Stimulated activated CD4-positive, alpha-beta T cell treated with anti-CD3 and anti-CD28 coated beads, Interleukin-15, amount 100 ng/mL, for 24 hours (primary cell): ENCODE results near the gene C19orf12.

ENCODE experiments used
- DNase-seq: peaks from one replicate; pipeline ENCODE4 v3.0.0-alpha.2; 2020

C19orf12 gene

GRCh38 chr19:29662278-29662603 is 52.8 kb downstream of the C19orf12 start:
- DNase-seq = no peak

DNA sequence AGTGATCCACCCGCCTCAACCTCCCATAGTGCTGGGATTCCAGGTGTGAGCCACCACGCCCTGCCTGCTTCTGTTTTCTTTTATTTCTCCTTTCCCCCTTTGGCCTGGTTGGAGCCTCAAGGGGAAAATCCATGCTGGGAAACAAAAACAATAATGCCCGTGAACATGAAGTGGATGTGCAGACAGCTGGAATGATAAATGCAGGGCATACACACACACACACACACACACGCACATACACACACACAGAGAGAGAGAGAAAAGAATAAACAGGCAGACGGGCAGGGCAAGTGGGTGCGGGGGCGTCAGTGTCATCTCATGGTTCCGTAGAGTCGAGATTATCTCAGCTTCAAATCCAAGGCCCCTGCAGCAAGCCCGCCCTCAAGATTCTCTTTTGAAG is 54.2 kb downstream of the C19orf12 start:
- peak; percentile 79 for DNase-seq

GRCh38 chr19:29658221-29658991 is 56.7 kb downstream of the C19orf12 start:
- DNase-seq = no peak

DNA sequence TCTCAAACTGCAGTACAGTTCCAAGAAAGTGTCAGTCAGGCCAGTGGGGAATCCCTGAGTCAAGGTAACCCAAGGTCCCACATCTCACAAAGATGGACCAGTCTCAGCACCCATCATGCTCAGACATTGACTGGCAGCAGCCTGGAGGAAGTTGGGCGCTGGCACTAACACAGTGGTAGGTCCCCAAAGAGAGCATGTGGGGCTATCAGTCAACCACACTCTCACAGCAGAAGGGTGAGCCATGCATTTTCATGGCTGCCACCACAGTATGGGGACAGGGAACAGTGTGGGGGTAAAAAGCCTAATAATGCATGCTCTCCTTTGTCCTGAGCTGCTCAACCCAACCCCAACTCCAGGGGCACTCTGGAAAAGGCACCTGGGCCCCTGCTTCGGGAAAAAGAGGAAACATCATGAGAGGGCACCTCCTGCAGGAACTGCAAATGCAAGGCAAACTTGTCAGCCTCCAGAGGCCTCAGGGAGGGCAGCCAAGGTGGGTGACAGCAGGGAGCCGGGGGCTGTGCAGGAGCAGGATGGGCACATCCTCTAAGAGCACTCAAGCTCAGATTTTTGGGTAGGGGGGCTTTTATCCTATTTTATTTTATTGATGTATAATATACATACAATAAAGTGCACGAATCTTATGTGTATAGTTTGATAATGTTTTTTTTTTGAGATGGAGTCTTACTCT is 59.3 kb downstream of the C19orf12 start:
- DNase-seq = no peak

- no peak for DNase-seq
Observed at GRCh38 chr19:29653398-29653797, 61.7 kb downstream of the C19orf12 start.

DNA sequence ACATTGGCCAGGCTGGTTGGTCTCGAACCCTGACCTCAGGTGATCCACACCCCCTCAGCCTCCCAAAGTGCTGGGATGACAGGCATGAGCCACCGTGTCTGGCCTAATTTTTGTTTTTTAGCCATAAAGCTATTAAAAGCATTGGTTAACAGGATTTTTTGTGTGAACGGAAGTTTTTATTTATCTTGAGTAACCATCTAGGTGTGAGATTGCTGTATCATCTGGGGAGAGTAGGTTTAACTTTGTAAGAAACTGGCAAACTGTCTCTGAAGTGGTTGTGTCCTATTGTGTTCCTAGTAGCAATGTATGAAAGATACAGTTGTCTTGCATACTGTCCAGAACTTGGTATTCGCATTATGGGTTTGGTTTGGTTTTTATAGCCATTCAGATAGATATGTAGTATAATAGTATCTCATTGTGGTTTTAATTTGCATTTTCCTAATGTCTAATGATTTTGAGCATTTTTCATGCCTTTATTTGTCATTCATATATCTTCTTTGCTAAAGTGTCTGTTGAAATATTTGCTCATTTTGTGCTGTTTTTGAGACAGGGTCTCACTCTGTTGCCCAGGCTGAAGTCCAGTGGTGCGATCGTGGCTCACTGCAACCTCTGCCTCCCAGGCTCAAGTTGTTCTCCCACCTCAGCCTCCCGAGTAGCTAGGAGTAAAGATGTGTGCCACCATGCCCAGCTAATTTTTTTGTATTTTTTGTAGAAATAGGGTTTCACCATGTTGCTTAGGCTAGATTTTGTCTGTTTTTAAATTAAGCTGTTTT is 63.3 kb downstream of the C19orf12 start:
- DNase-seq = no peak

DNA sequence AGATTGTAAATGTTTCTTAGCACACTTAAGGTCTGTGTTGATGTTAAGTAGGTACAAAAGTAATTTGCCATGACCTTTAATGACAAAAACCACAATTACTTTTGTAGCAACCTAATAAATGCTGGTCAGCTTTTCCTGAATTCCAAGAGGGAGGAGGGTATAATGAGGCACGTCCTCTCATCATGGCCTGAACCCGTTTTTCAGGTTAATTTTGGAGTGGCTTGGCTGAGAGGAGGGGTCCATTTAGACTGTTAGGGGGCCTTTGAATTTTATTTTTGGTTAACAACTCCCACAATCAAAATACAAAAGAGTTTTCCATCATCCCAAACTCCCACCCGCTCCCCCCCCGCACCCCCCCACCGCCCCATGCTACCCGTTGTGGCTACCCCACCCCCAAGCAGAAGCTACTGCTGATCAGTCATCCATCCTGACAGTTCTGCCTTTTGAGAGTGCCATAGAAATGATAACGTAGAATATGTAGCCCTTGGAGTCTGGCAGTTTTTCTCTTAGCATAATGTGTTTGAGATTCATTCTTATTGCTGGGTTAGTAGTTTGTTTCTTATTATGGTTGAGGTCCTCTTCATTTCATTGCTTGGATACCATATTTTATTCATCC is 64.2 kb downstream of the C19orf12 start:
- no peak for DNase-seq
